Neural cell (in vitro differentiated cells): Measurements from ENCODE around the gene PROX1. TPM values are rescaled to one million over a fixed set of nuclear protein-coding genes. Genes with fewer than 3 reads are reported as not detected.

Experiments
- H2AFZ ChIP-seq: fragments of 200-600, 300-800 bp; sonication (generic), shearing (Covaris generic); 2 replicates; pipeline ENCODE4 v1.6.0; 2014; ENCODE audit warnings: low read depth, mild to moderate bottlenecking, antibody characterized with exemption, low read length, moderate library complexity
- H3F3A ChIP-seq: fragments of 200-600 bp; shearing (Covaris generic); 2 replicates; pipeline ENCODE4 v1.6.1; 2016; ENCODE audit warnings: mild to moderate bottlenecking, moderate library complexity, mixed read lengths, antibody characterized with exemption, low read length; ENCODE audit not compliant: insufficient read depth, poor library complexity, severe bottlenecking
- H3K27ac ChIP-seq: fragments of 200-600, 300-800 bp; sonication (generic), shearing (Covaris generic); 2 replicates; pipeline ENCODE4 v1.5.1; 2014; ENCODE audit warnings: mild to moderate bottlenecking, low read length, moderate library complexity
- H3K27me3 ChIP-seq: fragments of 300-800, 200-600 bp; sonication (generic), shearing (Covaris generic); 2 replicates; pipeline ENCODE4 v1.6.0; 2014; ENCODE audit warnings: mild to moderate bottlenecking, low read depth, low read length, moderate library complexity; ENCODE audit not compliant: insufficient read depth
- H3K36me3 ChIP-seq: fragments of 300-800, 200-600 bp; sonication (generic), shearing (Covaris generic); 2 replicates; pipeline ENCODE4 v1.5.1; 2014; ENCODE audit warnings: mild to moderate bottlenecking, antibody characterized with exemption, low read length, moderate library complexity; ENCODE audit not compliant: insufficient read depth
- H3K4me2 ChIP-seq: fragments of 300-800, 200-600 bp; sonication (generic), shearing (Covaris generic); 2 replicates; pipeline ENCODE4 v1.6.0; 2014; ENCODE audit warnings: mild to moderate bottlenecking, low read length
- H3K4me3 ChIP-seq: fragments of 300-800, 200-600 bp; sonication (generic), shearing (Covaris generic); 2 replicates; pipeline ENCODE4 v1.5.1; 2014; ENCODE audit warnings: mild to moderate bottlenecking, low read length, moderate library complexity
- H3K79me2 ChIP-seq: fragments of 200-600 bp; shearing (Covaris generic); replicated peaks from 2 replicates; pipeline ENCODE4 v1.6.0; 2014; ENCODE audit warnings: mild to moderate bottlenecking, low read length, moderate library complexity; ENCODE audit not compliant: insufficient read depth
- H3K9ac ChIP-seq: fragments of 300-800, 200-600 bp; sonication (generic), shearing (Covaris generic); 2 replicates; pipeline ENCODE4 v1.6.1; 2016; ENCODE audit warnings: mild to moderate bottlenecking, low read length, mixed read lengths
- H3K9me2 ChIP-seq: fragments of 200-600 bp; shearing (Covaris generic); 2 replicates; pipeline ENCODE4 v1.6.1; 2016; ENCODE audit warnings: mild to moderate bottlenecking, low read length, mixed read lengths; ENCODE audit not compliant: insufficient read depth
- H3K9me3 ChIP-seq: fragments of 200-600, 300-800 bp; sonication (generic), shearing (Covaris generic); 2 replicates; pipeline ENCODE4 v1.6.1; 2016; ENCODE audit warnings: mild to moderate bottlenecking, mixed run types, low read length, moderate library complexity, mixed read lengths
- H4K20me1 ChIP-seq: fragments of 200-600 bp; shearing (Covaris generic); 2 replicates; pipeline ENCODE4 v1.6.1; 2016; ENCODE audit warnings: mild to moderate bottlenecking, mixed run types; ENCODE audit not compliant: insufficient read depth
- EP300 ChIP-seq: fragments of 450-650 bp; conservative IDR thresholded peaks from 2 replicates; pipeline ENCODE4 v1.6.1; 2014; ENCODE audit warnings: antibody characterized with exemption, mild to moderate bottlenecking, moderate library complexity; ENCODE audit not compliant: poor library complexity, severe bottlenecking
- EZH2 ChIP-seq: fragments of 200-600, 300-800 bp; shearing (Covaris generic), sonication (generic); IDR thresholded peaks from 2 replicates; pipeline ENCODE4 v1.6.1; 2014; ENCODE audit warnings: antibody characterized with exemption, low read length, borderline replicate concordance, mild to moderate bottlenecking; ENCODE audit not compliant: insufficient read depth, poor library complexity, severe bottlenecking
- MXI1 ChIP-seq: fragments of 450-650 bp; conservative IDR thresholded peaks from 2 replicates; pipeline ENCODE4 v1.6.1; 2014; ENCODE audit warnings: antibody characterized with exemption, mild to moderate bottlenecking; ENCODE audit not compliant: poor library complexity, severe bottlenecking
- POLR2AphosphoS5 ChIP-seq: IDR thresholded peaks from 2 replicates; pipeline ENCODE4 v1.6.1; 2012
- RAD21 ChIP-seq: fragments of 450-650 bp; conservative IDR thresholded peaks from 2 replicates; pipeline ENCODE4 v1.6.1; 2014; ENCODE audit warnings: antibody characterized with exemption, mild to moderate bottlenecking, moderate library complexity
- SMC3 ChIP-seq: fragments of 450-650 bp; conservative IDR thresholded peaks from 2 replicates; pipeline ENCODE4 v1.6.1; 2014; ENCODE audit warnings: antibody characterized with exemption, mild to moderate bottlenecking, moderate library complexity; ENCODE audit not compliant: poor library complexity
- TAF1 ChIP-seq: IDR thresholded peaks from 2 replicates; pipeline ENCODE4 v1.6.1; 2012; ENCODE audit warnings: low read depth
- polyA plus RNA-seq: library from polyadenylated mRNA; depleted of rRNA; stranded (reverse); fragments of >200 nt; gene quantifications from 2 replicates; pipeline ENCODE4 v1.2.3, GENCODE V29; 2014
- TF ChIP-seq, protein P1 (sequence below): fragments of 450-650 bp; IDR thresholded peaks from 2 replicates; pipeline ENCODE4 v1.5.1; 2014; ENCODE audit warnings: antibody characterized with exemption, mild to moderate bottlenecking, moderate library complexity; ENCODE audit not compliant: poor library complexity, severe bottlenecking
- TF ChIP-seq, protein P2 (sequence below): IDR thresholded peaks from 2 replicates; pipeline ENCODE4 v1.6.1; 2012; ENCODE audit warnings: borderline replicate concordance

The PROX1 gene
- polyA plus RNA-seq, 1 donor from 2014 or later: 1.0 TPM

DNA sequence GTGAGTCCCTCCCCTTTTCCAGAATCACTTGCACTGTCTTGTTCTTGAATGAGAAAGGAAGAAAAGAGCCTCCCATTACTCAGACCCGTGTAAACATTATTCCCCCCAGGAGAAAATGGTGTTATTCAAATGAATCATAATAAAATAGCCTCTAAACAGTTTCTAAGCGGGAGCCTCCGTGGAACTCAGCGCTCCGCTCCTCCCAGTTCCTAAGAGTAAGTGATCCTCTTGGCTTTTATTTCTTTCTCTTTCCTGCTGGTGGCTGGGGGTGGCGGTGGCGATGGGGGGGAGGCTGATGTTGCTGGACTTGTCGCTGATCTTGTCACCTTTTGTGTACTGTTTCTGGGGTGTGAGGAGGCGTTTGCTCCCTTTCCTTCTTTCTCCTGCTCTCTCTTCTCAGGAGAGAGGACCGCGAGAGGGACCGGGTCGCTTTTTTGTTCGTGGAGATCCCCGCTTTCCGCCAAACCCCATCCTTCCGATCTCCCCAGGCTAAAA, 781 bp downstream of the PROX1 start:
- no peaks in the 10 kb centered on the region for H3K36me3 ChIP-seq
- peaks cover 7% of the 10 kb centered on the region for H3F3A ChIP-seq
- peak overlapping the region; percentile 88 for H3K4me2 ChIP-seq
- peak overlapping the region; percentile 34 for H2AFZ ChIP-seq
- H3K9ac ChIP-seq: peak overlapping the region; percentile 69
- TF ChIP-seq MXI1 (no peak), EZH2 (no peak), RAD21 (no peak), POLR2AphosphoS5 (no peak), EP300 (no peak), TAF1 (no peak), SMC3 (no peak)
- TF ChIP-seq, protein P1, sequence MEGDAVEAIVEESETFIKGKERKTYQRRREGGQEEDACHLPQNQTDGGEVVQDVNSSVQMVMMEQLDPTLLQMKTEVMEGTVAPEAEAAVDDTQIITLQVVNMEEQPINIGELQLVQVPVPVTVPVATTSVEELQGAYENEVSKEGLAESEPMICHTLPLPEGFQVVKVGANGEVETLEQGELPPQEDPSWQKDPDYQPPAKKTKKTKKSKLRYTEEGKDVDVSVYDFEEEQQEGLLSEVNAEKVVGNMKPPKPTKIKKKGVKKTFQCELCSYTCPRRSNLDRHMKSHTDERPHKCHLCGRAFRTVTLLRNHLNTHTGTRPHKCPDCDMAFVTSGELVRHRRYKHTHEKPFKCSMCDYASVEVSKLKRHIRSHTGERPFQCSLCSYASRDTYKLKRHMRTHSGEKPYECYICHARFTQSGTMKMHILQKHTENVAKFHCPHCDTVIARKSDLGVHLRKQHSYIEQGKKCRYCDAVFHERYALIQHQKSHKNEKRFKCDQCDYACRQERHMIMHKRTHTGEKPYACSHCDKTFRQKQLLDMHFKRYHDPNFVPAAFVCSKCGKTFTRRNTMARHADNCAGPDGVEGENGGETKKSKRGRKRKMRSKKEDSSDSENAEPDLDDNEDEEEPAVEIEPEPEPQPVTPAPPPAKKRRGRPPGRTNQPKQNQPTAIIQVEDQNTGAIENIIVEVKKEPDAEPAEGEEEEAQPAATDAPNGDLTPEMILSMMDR: no peak
- TF ChIP-seq, protein P2, sequence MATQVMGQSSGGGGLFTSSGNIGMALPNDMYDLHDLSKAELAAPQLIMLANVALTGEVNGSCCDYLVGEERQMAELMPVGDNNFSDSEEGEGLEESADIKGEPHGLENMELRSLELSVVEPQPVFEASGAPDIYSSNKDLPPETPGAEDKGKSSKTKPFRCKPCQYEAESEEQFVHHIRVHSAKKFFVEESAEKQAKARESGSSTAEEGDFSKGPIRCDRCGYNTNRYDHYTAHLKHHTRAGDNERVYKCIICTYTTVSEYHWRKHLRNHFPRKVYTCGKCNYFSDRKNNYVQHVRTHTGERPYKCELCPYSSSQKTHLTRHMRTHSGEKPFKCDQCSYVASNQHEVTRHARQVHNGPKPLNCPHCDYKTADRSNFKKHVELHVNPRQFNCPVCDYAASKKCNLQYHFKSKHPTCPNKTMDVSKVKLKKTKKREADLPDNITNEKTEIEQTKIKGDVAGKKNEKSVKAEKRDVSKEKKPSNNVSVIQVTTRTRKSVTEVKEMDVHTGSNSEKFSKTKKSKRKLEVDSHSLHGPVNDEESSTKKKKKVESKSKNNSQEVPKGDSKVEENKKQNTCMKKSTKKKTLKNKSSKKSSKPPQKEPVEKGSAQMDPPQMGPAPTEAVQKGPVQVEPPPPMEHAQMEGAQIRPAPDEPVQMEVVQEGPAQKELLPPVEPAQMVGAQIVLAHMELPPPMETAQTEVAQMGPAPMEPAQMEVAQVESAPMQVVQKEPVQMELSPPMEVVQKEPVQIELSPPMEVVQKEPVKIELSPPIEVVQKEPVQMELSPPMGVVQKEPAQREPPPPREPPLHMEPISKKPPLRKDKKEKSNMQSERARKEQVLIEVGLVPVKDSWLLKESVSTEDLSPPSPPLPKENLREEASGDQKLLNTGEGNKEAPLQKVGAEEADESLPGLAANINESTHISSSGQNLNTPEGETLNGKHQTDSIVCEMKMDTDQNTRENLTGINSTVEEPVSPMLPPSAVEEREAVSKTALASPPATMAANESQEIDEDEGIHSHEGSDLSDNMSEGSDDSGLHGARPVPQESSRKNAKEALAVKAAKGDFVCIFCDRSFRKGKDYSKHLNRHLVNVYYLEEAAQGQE: no peak
- peak overlapping the region; percentile 74 for H3K27ac ChIP-seq
- no peaks in the 10 kb centered on the region for H4K20me1 ChIP-seq
- H3K79me2 ChIP-seq: no peaks in the 10 kb centered on the region
- peaks cover 81% of the 10 kb centered on the region for H3K27me3 ChIP-seq
- no peaks in the 10 kb centered on the region for H3K9me2 ChIP-seq
- H3K9me3 ChIP-seq: no peaks in the 10 kb centered on the region
- peak overlapping the region; percentile 75 for H3K4me3 ChIP-seq

DNA sequence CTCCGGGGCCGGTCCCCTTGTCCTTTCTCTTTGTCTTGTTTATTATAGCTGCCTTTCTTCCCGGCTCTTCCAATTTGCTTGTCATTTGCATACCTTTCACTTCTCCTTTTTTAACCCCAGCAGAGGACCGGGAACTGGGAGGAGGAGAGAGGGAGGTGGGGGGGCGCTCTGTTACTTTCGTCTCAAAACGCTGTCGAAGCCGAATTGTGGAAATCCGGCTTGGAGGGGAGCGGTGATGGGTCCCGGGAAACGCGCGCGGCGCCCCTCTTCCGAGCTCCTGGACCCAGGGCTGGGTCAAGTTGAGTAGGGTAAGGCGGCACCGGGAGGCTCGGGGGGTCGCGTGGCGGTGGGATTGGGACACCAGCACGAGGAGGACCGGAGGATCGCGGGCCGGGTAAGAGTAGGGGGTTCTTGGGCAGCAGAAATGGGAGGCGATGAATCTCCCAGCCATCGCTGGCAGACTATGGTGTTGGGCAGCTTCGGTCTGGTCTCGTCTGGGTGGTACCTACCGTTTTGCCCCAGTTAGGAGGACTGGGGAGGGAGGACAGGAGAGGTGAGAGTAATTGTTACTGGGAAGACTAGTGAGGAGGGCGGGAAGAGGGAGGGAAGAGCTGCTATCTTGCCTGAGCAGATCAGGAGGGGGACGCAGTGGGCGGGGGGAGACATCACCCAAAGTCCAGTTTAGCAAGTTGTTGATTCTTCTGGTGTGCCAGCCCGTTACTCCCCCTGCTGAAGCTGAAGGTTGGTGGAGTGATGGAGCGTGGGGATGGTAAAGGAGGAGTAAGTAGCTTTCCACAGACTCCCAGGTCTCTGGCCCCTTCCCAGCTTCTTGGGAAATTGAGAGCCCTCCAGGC, 1.5 kb downstream of the PROX1 start:
- Histone ChIP-seq H3K79me2 (no peaks in the 10 kb centered on the region), H2AFZ (peak overlapping the region; percentile 34), H3K4me3 (peak overlapping the region; percentile 75), H4K20me1 (no peaks in the 10 kb centered on the region), H3K27me3 (peaks cover 80% of the 10 kb centered on the region), H3K9me3 (no peaks in the 10 kb centered on the region), H3K9ac (peak overlapping the region; percentile 69), H3K27ac (no peak overlapping the region), H3F3A (peaks cover 7% of the 10 kb centered on the region), H3K9me2 (no peaks in the 10 kb centered on the region), H3K36me3 (no peaks in the 10 kb centered on the region), H3K4me2 (peak overlapping the region; percentile 88)
- TF ChIP-seq POLR2AphosphoS5 (no peak), TAF1 (no peak), SMC3 (no peak), EZH2 (no peak), EP300 (no peak)
